Muscle of back (tissue), 11 donors: ENCODE measurements around the gene CDKN3. TPM values are rescaled to one million over a fixed set of nuclear protein-coding genes. Genes with fewer than 3 reads are reported as not detected.
"Not testable (repeated sequence)": the region's sequence is repeated elsewhere in the genome, so short reads cannot be mapped to it uniquely, and the experiment has no call there.

Source experiments
- DNase-seq, 3 donors: peaks; one replicate each; pipeline versions ENCODE4 v3.0.0 to v3.0.0-alpha.2; 2013
- polyA plus RNA-seq, 10 donors: library from polyadenylated mRNA; unstranded; fragments of 120-200 nt; gene quantifications; one replicate each; pipeline ENCODE4 v1.2.1, GENCODE V29; 2013; ENCODE audit not compliant: insufficient read length in 10 of 10

Gene CDKN3
- polyA plus RNA-seq, 10 donors: 24.3 to 36.7 (median 30.5) TPM

DNA sequence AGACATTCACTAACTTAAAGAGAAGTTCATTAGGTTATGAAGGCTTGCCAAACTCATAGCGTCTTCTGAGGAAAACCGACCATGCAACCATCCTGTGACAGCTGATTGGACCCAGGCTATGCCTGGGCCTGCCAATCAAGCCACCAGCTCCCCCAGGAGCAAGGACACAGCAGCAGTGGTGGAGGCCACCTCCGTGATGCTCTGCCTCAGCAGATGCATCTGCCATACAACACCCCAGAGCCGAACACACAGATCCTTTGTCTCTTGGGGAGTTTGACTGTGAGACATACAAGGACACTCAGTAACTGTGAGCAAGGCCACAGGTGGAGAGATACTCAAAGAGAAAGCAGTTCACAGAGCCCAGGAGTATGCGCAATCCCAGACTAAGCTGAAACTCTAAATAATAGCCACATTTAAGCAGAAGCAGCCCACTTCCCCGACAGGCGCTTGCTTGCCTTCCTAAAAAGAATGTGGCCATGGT lies 54.4 kb downstream of the CDKN3 start:
- no peak for DNase-seq

DNA sequence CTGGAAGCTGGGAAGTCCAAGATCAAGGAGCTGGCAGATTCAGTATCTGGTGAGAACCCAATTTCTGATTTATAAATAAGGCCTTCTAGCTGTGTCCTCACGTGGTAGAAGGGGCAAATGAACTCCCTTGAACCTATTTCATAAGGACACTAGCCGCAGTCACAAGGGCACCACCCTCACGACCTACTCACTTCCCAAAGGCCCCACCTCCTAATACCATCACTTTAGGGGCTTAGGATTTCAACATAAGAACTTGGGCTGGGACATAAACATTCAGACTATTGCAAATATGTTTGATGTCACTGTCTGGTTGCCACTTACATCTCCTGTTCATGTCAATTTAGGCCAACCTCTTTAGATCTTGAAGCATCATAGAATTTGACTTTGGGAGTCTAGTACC lies 55.2 kb downstream of the CDKN3 start:
- DNase-seq: no peak

DNA sequence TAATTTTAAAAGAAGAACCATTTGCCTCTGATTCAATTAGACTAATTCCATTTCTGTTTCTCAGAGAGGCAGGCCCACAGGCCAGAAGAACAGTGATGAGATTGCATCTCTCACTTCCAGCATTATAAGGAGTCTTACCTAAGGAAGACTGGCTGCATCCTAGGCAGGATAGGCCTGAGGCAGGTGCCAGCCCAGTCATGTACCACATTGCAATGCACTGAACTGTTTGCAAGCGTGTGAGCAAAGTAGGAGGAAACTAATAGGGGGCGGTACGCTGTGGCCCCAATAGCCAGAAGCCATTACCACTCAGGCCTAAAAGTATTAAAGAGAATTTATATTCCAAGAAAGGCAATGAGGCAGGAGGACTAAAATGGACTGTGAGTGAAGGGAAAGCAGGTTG lies 56.4 kb downstream of the CDKN3 start:
- DNase-seq: no peak

GRCh38 chr14:54453990-54454389 lies 57.2 kb downstream of the CDKN3 start:
- not testable (repeated sequence) for DNase-seq

DNA sequence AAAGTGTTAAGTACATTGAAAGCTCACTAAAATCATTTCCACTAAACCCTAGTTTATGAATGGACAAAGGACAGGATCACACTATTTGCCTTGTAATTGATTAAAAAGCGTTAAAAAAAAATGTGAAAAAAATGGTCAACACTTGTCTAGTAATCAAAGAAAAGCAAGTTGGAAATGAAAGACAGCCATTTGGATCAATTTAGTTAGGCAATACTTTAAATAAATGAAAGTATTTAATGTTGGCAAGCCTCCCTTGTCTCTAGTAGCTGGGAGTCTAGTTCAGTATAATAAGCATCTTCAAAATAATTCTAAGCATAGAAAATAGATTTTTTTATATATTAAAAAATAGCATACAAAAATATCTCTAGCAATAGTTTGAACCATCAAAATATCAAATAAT lies 58.6 kb downstream of the CDKN3 start:
- DNase-seq: no peak

GRCh38 chr14:54456820-54457608 lies 60.2 kb downstream of the CDKN3 start:
- DNase-seq: not testable (repeated sequence)

DNA sequence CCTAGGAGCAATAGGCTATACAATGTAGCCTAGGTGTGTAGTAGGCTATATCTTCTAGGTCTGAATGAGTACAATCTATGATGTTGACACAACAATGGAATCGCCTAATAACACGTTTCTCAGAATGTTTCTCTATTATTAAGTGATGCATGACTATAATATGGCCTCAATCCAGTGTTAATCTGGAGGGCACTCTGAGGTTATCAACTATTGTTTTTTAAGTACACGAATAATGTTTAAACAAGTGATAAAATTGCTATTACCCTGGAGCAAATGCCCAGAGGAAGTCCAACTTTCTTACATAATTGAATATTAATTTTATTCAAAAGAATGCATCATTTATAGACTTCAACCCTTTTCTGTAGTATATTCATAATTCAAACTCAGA lies 60.8 kb downstream of the CDKN3 start:
- no peak for DNase-seq

GRCh38 chr14:54458536-54458935 lies 61.7 kb downstream of the CDKN3 start:
- DNase-seq: not testable (repeated sequence)

GRCh38 chr14:54459106-54459505 lies 62.3 kb downstream of the CDKN3 start:
- no peak for DNase-seq

GRCh38 chr14:54462048-54462447 lies 65.2 kb downstream of the CDKN3 start:
- DNase-seq: no peak

GRCh38 chr14:54465654-54466053 lies 68.8 kb downstream of the CDKN3 start:
- DNase-seq: no peak

DNA sequence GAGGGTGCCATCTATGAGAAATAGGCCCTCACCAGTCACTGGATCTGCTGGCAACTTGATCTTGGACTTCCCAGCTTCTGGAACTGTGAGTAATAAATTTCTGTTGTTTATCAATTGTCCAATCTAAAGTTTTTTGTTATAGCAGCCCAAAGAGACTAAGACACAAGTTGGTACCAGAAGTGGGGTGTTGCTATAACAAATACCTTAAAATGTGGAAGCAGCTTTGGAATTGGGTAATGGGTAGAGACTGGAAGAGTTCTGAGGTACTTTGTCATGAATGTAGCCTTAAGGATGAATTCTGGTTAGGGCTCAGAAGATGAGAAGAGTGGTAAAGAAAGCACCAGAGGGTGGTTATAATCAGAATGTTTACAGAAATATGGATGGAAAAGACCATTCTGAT lies 70.5 kb downstream of the CDKN3 start:
- DNase-seq: no peak

Other genes with a start within 250 kb of the CDKN3 start
- gene CNIH1, start 44.4 kb downstream of the CDKN3 start, polyA plus RNA-seq: 100 to 1,000 TPM; 164 to 221 (median 192) TPM
- gene GMFB, start 92.0 kb downstream of the CDKN3 start, polyA plus RNA-seq: 10 to 100 TPM; 46.6 to 65.9 (median 60.5) TPM
- gene CGRRF1, start 112.9 kb downstream of the CDKN3 start, polyA plus RNA-seq: 10 to 100 TPM; 13.4 to 19.4 (median 17.3) TPM
- gene SAMD4A, start 170.1 kb downstream of the CDKN3 start, polyA plus RNA-seq: 10 to 100 TPM; 50.6 to 73.8 (median 59.9) TPM